K562 (cell line): ENCODE results near the gene MOSPD3. TPM values are rescaled to one million over a fixed set of nuclear protein-coding genes. Genes with fewer than 3 reads are reported as not detected.

Experiments used
- ATF7 ChIP-seq: fragments of 450-650 bp; IDR thresholded peaks from 2 replicates; pipeline ENCODE4 v1.7.1; 2014; ENCODE audit warnings: mild to moderate bottlenecking, moderate library complexity
- CGGBP1 ChIP-seq: fragments of 250-450 bp; sonication (Bioruptor Pico); IDR thresholded peaks from 2 replicates; pipeline ENCODE4 v1.9.0; 2021; ENCODE audit warnings: mild to moderate bottlenecking
- CUX1 ChIP-seq: fragments of 200-800 bp; sonication (Bioruptor generic); IDR thresholded peaks from 2 replicates; pipeline ENCODE4 v1.6.1; 2016; ENCODE audit warnings: missing genetic modification characterization, missing compliant biosample characterization
- E2F6 ChIP-seq, 2 experiments: IDR thresholded peaks; 2 replicates each; pipeline ENCODE4 v1.6.1; 2011; ENCODE audit warnings: borderline replicate concordance in 1 of 2, control low read depth in 1 of 2, low read depth in 1 of 2, low read length in 1 of 2, mild to moderate bottlenecking in 1 of 2, mixed read lengths in 1 of 2, moderate library complexity in 1 of 2; ENCODE audit not compliant: insufficient read depth in 1 of 2, insufficient read length in 1 of 2, poor library complexity in 1 of 2, severe bottlenecking in 1 of 2; ENCODE audit errors: extremely low read depth in 1 of 2
- ELF4 ChIP-seq: fragments of 450-650 bp; formaldehyde crosslinking; IDR thresholded peaks from 2 replicates; pipeline ENCODE4 v1.4.0; 2022; ENCODE audit warnings: missing genetic modification characterization
- ETS1 ChIP-seq: conservative IDR thresholded peaks from 2 replicates; pipeline ENCODE4 v1.6.1; 2011; ENCODE audit warnings: low read depth, mild to moderate bottlenecking, low read length; ENCODE audit not compliant: control insufficient read depth
- IRF1 ChIP-seq: sonication (generic); formaldehyde crosslinking; IDR thresholded peaks from 2 replicates; pipeline ENCODE4 v1.8.0; 2022; ENCODE audit warnings: missing genetic modification reagents, mild to moderate bottlenecking, borderline replicate concordance
- MTA1 ChIP-seq: fragments of 450-650 bp; IDR thresholded peaks from 2 replicates; pipeline ENCODE4 v1.6.1; 2017; ENCODE audit warnings: borderline replicate concordance
- NFATC3 ChIP-seq: fragments of 450-650 bp; IDR thresholded peaks from 2 replicates; pipeline ENCODE4 v1.6.1; 2017; ENCODE audit warnings: mild to moderate bottlenecking
- PBX2 ChIP-seq, 2 experiments: IDR thresholded peaks in 1 of 2; conservative IDR thresholded peaks in 1 of 2; 2 replicates each; pipeline ENCODE4 v1.6.1; 2016; ENCODE audit warnings: low read depth in 2 of 2, mild to moderate bottlenecking in 1 of 2, missing compliant biosample characterization in 1 of 2, missing genetic modification characterization in 1 of 2, moderate library complexity in 1 of 2
- SAP30 ChIP-seq: fragments of 200-600 bp; sonication (generic); IDR thresholded peaks from 2 replicates; pipeline ENCODE4 v1.6.1; 2012; ENCODE audit warnings: borderline replicate concordance, low read depth, mild to moderate bottlenecking, moderate library complexity, low read length, control low read depth, inconsistent platforms; ENCODE audit not compliant: insufficient read depth, poor library complexity, severe bottlenecking
- SREBF1 ChIP-seq: fragments of 150-350 bp; IDR thresholded peaks from 2 replicates; pipeline ENCODE4 v1.6.1; 2014; ENCODE audit warnings: antibody characterized with exemption, low read depth, low read length, borderline replicate concordance
- ZNF263 ChIP-seq: sonication (generic); formaldehyde crosslinking; IDR thresholded peaks from 2 replicates; pipeline ENCODE4 v1.8.0; 2022; ENCODE audit warnings: mild to moderate bottlenecking, missing genetic modification reagents, borderline replicate concordance
- polyA plus RNA-seq, 8 experiments: library from polyadenylated mRNA; depleted of rRNA in 4 of 8; stranded (reverse) in 5 of 8; unstranded in 3 of 8; fragments of >200 nt; fragmentation: Nextera tagmentation in 2 of 8; fragmentation: Illumina TruSeq in 1 of 8; extraction: Ambion mirVana in 2 of 8; extraction: Trizol in 1 of 8; gene quantifications; 2 replicates each; pipeline versions ENCODE4 v1.2.1 to v1.2.3, GENCODE V29; 2011 to 2014; ENCODE audit warnings: inconsistent platforms in 1 of 8, missing spikeins in 1 of 8
- total RNA-seq, 7 experiments: library from RNA; depleted of rRNA in 6 of 7; stranded (reverse); fragments of >200 nt in 6 of 7; fragmentation: Illumina TruSeq in 2 of 7; extraction: Trizol in 2 of 7; gene quantifications; 2 replicates each; pipeline versions ENCODE4 v1.2.1 to v1.2.3, GENCODE V29; 2011 to 2021; ENCODE audit warnings: low replicate concordance in 1 of 7

MOSPD3 gene
- total and polyA plus RNA-seq, 9 of the 15 experiments (the other 6 are each of a cell fraction or from before 2014, with no cell fraction given): 1.4 to 32.1 (median 7.3) TPM

GRCh38 chr7:100586266-100587025 lies 25.9 kb upstream of the MOSPD3 start, which contains the start of gene FBXO24 (continued):
- TF ChIP-seq IRF1 (no peak), ETS1 (peak; percentile 58; the same call in 1 of the 2 replicates), CGGBP1 (CRISPR knock-in tag) (no peak), ELF4 (CRISPR knock-in tag) (no peak), NFATC3 (no peak), PBX2 (CRISPR knock-in tag; IDR thresholded peaks at IDR 0.05; ENCODE audit: low read depth) (peak; percentile 100), PBX2 (tag; conservative IDR thresholded peaks at IDR 0.05; ENCODE audit: low read depth) (peak; percentile 100), CUX1 (CRISPR knock-in tag) (no peak), MTA1 (peak; percentile 86), SAP30 (no peak), E2F6 (IDR thresholded peaks at IDR 0.05; ENCODE audit: borderline replicate concordance in 1 of 2, extremely low read depth in 1 of 2, insufficient read depth in 1 of 2, insufficient read length in 1 of 2, low read depth in 1 of 2, low read length in 1 of 2, poor library complexity in 1 of 2, severe bottlenecking in 1 of 2) (peak; percentile 37 to 58), ZNF263 (no peak), ATF7 (peak; percentile 98), SREBF1 (0 out of 2 replicates have a peak, but pooled peaks have one; percentile 11)
